GM18507 (cell line): ENCODE results near the gene MAT2B.

Experiments
- DNase-seq: peaks from one replicate; pipeline ENCODE4 v3.0.0; 2011; ENCODE audit warnings: low read depth; ENCODE audit not compliant: insufficient read length; ENCODE audit errors: extremely low spot score
- FAIRE-seq: peaks from 2 replicates; lab custom pipeline; 2011; peaks lifted over from hg19 to GRCh38; lab: Jason Lieb, UNC

Gene MAT2B

GRCh38 chr5:163544041-163544440, 38.6 kb downstream of the MAT2B start:
- FAIRE-seq = no peak
- DNase-seq = no peak

GRCh38 chr5:163544836-163545235, 39.4 kb downstream of the MAT2B start:
- no peak for FAIRE-seq

GRCh38 chr5:163548649-163549048, 43.2 kb downstream of the MAT2B start:
- no peak for FAIRE-seq

More at GRCh38 chr5:163544836-163545235, 39.4 kb downstream of the MAT2B start:
- no peak for DNase-seq

GRCh38 chr5:163551156-163551555, 45.7 kb downstream of the MAT2B start:
- FAIRE-seq (no peak), DNase-seq (no peak)

More at GRCh38 chr5:163548649-163549048, 43.2 kb downstream of the MAT2B start:
- DNase-seq = no peak

- FAIRE-seq (no peak), DNase-seq (no peak)
Observed at GRCh38 chr5:163552536-163552935, 47.1 kb downstream of the MAT2B start.

- FAIRE-seq = no peak
- no peak for DNase-seq
Observed at GRCh38 chr5:163561339-163561738, 55.9 kb downstream of the MAT2B start.

GRCh38 chr5:163562071-163562470, 56.7 kb downstream of the MAT2B start:
- DNase-seq (no peak), FAIRE-seq (no peak)

- FAIRE-seq (no peak), DNase-seq (no peak)
Observed at GRCh38 chr5:163563112-163563511, 57.7 kb downstream of the MAT2B start.

GRCh38 chr5:163563880-163564279, 58.5 kb downstream of the MAT2B start:
- FAIRE-seq (no peak), DNase-seq (no peak)

- DNase-seq (peak; percentile 15), FAIRE-seq (peak; percentile 90)
Observed at GRCh38 chr5:163564321-163564938, 59.0 kb downstream of the MAT2B start.

GRCh38 chr5:163565492-163565891, 60.1 kb downstream of the MAT2B start:
- no peak for DNase-seq
- FAIRE-seq = no peak

- FAIRE-seq (peak; percentile 26), DNase-seq (no peak)
Observed at GRCh38 chr5:163565931-163566608, 60.7 kb downstream of the MAT2B start.

GRCh38 chr5:163566678-163567077, 61.3 kb downstream of the MAT2B start:
- FAIRE-seq (no peak), DNase-seq (no peak)

- DNase-seq (no peak), FAIRE-seq (no peak)
Observed at GRCh38 chr5:163567811-163568210, 62.4 kb downstream of the MAT2B start.
